HG03066 (cell line): ENCODE data around the gene GDPGP1.
"Not testable (repeated sequence)": the region's sequence is repeated elsewhere in the genome, so short reads cannot be mapped to it uniquely, and the experiment has no call there.

Experiments used
- ATAC-seq: cut with Tn5 transposase; IDR thresholded peaks from one replicate; pipeline ENCODE4 v1.9.1; 2021; ENCODE audit warnings: low read depth; ENCODE audit not compliant: unreplicated experiment

The GDPGP1 gene

DNA sequence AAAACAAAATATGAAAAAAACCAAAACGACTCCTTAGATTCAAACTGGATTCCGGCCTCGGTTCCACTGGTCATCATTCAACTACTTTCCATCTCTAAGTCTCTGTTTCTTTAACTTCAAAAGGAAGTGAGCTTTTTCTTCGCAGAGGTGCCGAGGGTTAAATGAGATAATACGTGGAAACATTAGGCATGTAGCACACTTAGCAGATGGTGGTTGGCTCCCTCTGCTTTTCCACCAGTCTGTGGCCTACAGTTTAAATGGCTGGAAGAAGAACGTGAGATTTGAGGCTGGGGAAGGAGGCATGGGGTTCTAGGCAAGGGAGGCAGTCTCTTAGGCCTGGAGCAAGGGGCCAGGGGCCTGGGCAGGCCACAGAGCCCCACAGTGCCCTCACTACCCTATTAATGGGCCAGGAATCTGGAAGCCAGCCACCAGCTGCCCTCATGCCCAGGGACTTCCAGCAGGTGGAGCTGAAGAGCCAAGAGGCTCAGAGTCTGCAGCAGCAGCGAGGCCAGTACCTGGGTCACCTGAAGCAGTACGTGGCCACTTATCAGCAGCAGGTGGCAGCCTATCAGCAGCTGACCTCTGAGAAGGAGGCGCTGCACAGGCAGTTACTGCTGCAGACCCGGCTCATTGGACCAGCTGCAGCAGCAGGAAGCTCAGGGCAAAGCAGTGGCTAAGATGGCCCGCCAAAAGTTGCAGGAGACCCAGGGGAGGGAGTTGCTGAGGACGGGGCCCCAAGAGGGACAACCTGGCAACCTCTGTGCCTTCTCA, 59.2 kb downstream of the GDPGP1 start:
- ATAC-seq: not testable (repeated sequence)

DNA sequence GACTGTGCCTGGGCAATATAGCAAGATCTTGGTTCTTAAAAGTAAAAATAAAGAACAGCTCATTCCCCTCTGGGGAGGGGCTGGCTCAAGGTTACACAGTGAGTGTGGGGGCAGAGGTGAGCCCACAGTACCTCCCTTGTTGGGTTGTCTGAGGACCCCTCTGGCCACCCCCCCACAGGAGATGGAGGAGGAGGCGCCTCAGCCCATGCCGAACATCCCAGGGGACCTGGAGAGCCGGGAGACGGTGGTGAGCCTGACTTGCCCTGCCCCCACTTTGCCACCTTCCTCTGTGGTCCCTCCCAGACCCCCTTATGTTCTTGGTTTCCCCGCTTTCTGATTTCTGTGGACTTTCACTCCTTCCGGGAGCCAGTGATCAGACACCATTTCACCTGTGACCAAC, 60.1 kb downstream of the GDPGP1 start:
- no peak for ATAC-seq

DNA sequence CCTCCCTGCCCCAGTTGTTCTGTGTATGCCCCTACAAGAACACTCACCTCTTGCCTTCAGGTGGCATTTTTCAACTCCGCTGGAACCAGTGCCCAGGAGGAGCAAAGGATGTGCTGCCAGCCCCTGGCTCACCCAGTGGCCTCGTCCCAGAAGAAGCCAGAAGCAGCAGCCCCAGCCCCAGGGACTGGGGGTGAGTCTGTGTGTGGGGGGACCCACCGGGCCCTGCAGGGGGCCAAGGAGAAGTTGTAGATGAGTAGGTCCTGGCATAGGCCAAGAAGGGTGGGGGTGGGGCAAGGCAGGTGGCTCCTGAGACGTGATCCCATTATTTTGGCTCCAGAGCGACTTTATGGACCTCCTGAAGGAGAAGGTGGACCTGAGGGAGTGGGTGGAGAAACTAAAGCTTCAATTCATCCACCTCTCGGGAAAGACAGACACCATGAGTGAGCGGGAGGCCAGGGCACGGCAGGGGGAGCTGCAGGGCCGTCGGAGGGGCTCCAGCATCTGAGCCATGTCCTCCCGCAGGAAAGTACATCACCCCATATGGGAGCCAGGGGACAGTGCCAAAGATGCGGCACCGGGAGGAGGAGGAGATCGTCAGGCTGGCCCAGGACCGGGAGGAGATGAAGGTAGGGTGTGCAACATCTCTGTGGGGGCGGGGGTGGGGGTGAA, 60.7 kb downstream of the GDPGP1 start:
- no peak for ATAC-seq

DNA sequence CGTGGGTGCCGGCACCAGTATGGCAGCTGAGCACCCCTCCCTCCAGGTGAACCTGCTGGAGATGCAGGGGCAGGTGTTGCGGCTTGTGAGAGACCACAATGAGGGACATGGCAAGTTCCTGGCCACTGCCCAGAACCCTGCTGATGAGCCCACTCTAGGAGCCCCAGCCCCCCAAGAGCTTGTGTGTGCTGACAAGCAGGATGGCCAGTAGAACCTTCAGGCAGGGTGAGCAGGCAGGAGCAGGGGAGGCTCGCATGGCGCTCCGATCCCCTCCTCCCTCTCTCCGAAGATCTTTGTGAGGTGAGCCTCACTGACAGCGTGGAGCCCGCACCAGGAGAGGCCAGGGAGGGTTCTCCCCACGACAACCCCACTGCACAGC, 61.2 kb downstream of the GDPGP1 start:
- no peak for ATAC-seq
